H9 (cell line): ENCODE data around the gene SMYD1. TPM values are rescaled to one million over a fixed set of nuclear protein-coding genes. Genes with fewer than 3 reads are reported as not detected.

ENCODE experiments used
- DNase-seq: peaks from one replicate; pipeline ENCODE4 v3.0.0-alpha.2; 2017
- H2AFZ ChIP-seq: one replicate; pipeline ENCODE4 v1.6.1; 2013; ENCODE audit warnings: mild to moderate bottlenecking, low read length, control low read depth, moderate library complexity
- H2AK5ac ChIP-seq: 2 replicates; pipeline ENCODE4 v1.6.1; 2013; ENCODE audit warnings: low read length, control low read depth, mixed read lengths; ENCODE audit not compliant: insufficient read length
- H2BK120ac ChIP-seq: one replicate; pipeline ENCODE4 v1.6.1; 2013; ENCODE audit warnings: low read depth, mild to moderate bottlenecking, low read length, control low read depth, inconsistent platforms; ENCODE audit not compliant: poor library complexity, severe bottlenecking
- H2BK12ac ChIP-seq: 2 replicates; pipeline ENCODE4 v1.6.1; 2013; ENCODE audit warnings: low read length, control low read depth, mixed read lengths, low read depth; ENCODE audit not compliant: insufficient read length
- H2BK15ac ChIP-seq: 2 replicates; pipeline ENCODE4 v1.6.1; 2013; ENCODE audit warnings: low read depth, low read length, control low read depth
- H2BK20ac ChIP-seq: one replicate; pipeline ENCODE4 v1.6.1; 2013; ENCODE audit warnings: low read depth, mild to moderate bottlenecking, low read length, control low read depth, inconsistent platforms; ENCODE audit not compliant: poor library complexity, severe bottlenecking
- H2BK5ac ChIP-seq: 2 replicates; pipeline ENCODE4 v1.6.1; 2013; ENCODE audit warnings: low read length, control low read depth, mixed read lengths; ENCODE audit not compliant: insufficient read length
- H3K14ac ChIP-seq: 2 replicates; pipeline ENCODE4 v1.6.1; 2013; ENCODE audit warnings: low read length, control low read depth; ENCODE audit not compliant: insufficient read depth
- H3K18ac ChIP-seq: 2 replicates; pipeline ENCODE4 v1.6.1; 2013; ENCODE audit warnings: low read depth, mild to moderate bottlenecking, mixed read lengths, low read length, control low read depth; ENCODE audit not compliant: insufficient read length
- H3K23ac ChIP-seq: 2 replicates; pipeline ENCODE4 v1.6.1; 2013; ENCODE audit warnings: low read length, control low read depth, mixed read lengths, low read depth; ENCODE audit not compliant: insufficient read length
- H3K23me2 ChIP-seq: 2 replicates; pipeline ENCODE4 v1.6.1; 2013; ENCODE audit warnings: low read depth, mild to moderate bottlenecking, mixed read lengths, low read length, control low read depth; ENCODE audit not compliant: insufficient read length, poor library complexity, severe bottlenecking
- H3K27ac ChIP-seq: 2 replicates; pipeline ENCODE4 v1.5.1; 2013; ENCODE audit warnings: low read length, control low read depth, mixed read lengths, low read depth; ENCODE audit not compliant: insufficient read length
- H3K27me3 ChIP-seq: 2 replicates; pipeline ENCODE4 v1.6.1; 2013; ENCODE audit warnings: low read length, control low read depth, inconsistent platforms; ENCODE audit not compliant: insufficient read depth
- H3K4ac ChIP-seq: 2 replicates; pipeline ENCODE4 v1.6.1; 2013; ENCODE audit warnings: low read depth, mild to moderate bottlenecking, control low read depth, inconsistent platforms, low read length, moderate library complexity
- H3K4me1 ChIP-seq: 2 replicates; pipeline ENCODE4 v1.6.1; 2013; ENCODE audit warnings: low read length, control low read depth, inconsistent platforms; ENCODE audit not compliant: insufficient read depth
- H3K4me2 ChIP-seq: 2 replicates; pipeline ENCODE4 v1.6.1; 2013; ENCODE audit warnings: low read length, control low read depth, mixed read lengths; ENCODE audit not compliant: insufficient read length, insufficient read depth
- H3K56ac ChIP-seq: 2 replicates; pipeline ENCODE4 v1.6.1; 2013; ENCODE audit warnings: low read depth, mild to moderate bottlenecking, mixed read lengths, low read length, control low read depth; ENCODE audit not compliant: insufficient read length
- H3K79me1 ChIP-seq: 2 replicates; pipeline ENCODE4 v1.6.1; 2013; ENCODE audit warnings: low read depth, mild to moderate bottlenecking, moderate library complexity, low read length, control low read depth, inconsistent platforms; ENCODE audit not compliant: insufficient read depth, poor library complexity, severe bottlenecking
- H3K79me2 ChIP-seq: 2 replicates; pipeline ENCODE4 v1.6.1; 2013; ENCODE audit warnings: low read length, control low read depth, inconsistent platforms; ENCODE audit not compliant: insufficient read depth
- H3K9ac ChIP-seq: 2 replicates; pipeline ENCODE4 v1.6.1; 2013; ENCODE audit warnings: low read length, control low read depth, mixed read lengths; ENCODE audit not compliant: insufficient read length; ENCODE audit errors: extremely low read depth
- H3K9me3 ChIP-seq: one replicate; pipeline ENCODE4 v1.6.1; 2013; ENCODE audit warnings: low read depth, low read length, inconsistent platforms; ENCODE audit not compliant: control insufficient read depth
- H3T11ph ChIP-seq: one replicate; pipeline ENCODE4 v1.6.1; 2013; ENCODE audit warnings: mild to moderate bottlenecking, low read length, control low read depth, inconsistent platforms
- H4K20me1 ChIP-seq: one replicate; pipeline ENCODE4 v1.6.1; 2013; ENCODE audit not compliant: control insufficient read depth, insufficient read length, insufficient read depth
- H4K5ac ChIP-seq: 2 replicates; pipeline ENCODE4 v1.6.1; 2013; ENCODE audit warnings: low read depth, mild to moderate bottlenecking, mixed read lengths, low read length, control low read depth; ENCODE audit not compliant: insufficient read length
- H4K8ac ChIP-seq: replicated peaks from 2 replicates; pipeline ENCODE4 v1.6.1; 2013; ENCODE audit warnings: low read length, control low read depth, mixed read lengths, low read depth; ENCODE audit not compliant: insufficient read length
- H4K91ac ChIP-seq: 2 replicates; pipeline ENCODE4 v1.6.1; 2013; ENCODE audit warnings: low read depth, mild to moderate bottlenecking, moderate library complexity, mixed read lengths, low read length, control low read depth; ENCODE audit not compliant: insufficient read length
- H3K27ac Mint-ChIP-seq, 3 experiments: 2 replicates in 2 of 3; 3 replicates in 1 of 3; pipeline ENCODE4 v1.8.0; 2020 to 2021; ENCODE audit warnings: mixed read lengths in 3 of 3, mild to moderate bottlenecking in 1 of 3, moderate library complexity in 1 of 3
- H3K27me3 Mint-ChIP-seq: 2 replicates; pipeline ENCODE4 v1.8.0; 2021; ENCODE audit warnings: low read depth, mild to moderate bottlenecking, moderate library complexity, mixed read lengths
- H3K36me3 Mint-ChIP-seq, 3 experiments: 2 replicates in 2 of 3; 3 replicates in 1 of 3; pipeline ENCODE4 v1.8.0; 2020 to 2021; ENCODE audit warnings: low read depth in 3 of 3, mixed read lengths in 3 of 3; ENCODE audit not compliant: insufficient read depth in 1 of 3
- H3K4me1 Mint-ChIP-seq, 2 experiments: 2 replicates each; pipeline ENCODE4 v1.8.0; 2020; ENCODE audit warnings: mixed read lengths in 2 of 2
- H3K4me3 Mint-ChIP-seq, 2 experiments: 2 replicates in 1 of 2; 3 replicates in 1 of 2; pipeline ENCODE4 v1.8.0; 2020 to 2021; ENCODE audit warnings: mild to moderate bottlenecking in 2 of 2, mixed read lengths in 2 of 2, moderate library complexity in 1 of 2
- H3K9me3 Mint-ChIP-seq, 2 experiments: 2 replicates in 1 of 2; 3 replicates in 1 of 2; pipeline ENCODE4 v1.8.0; 2020; ENCODE audit warnings: mild to moderate bottlenecking in 2 of 2, mixed read lengths in 2 of 2, moderate library complexity in 1 of 2
- CTCF ChIP-seq: fragments of 200-600 bp; sonication (generic); conservative IDR thresholded peaks from 3 replicates; pipeline ENCODE4 v1.8.0; 2021; ENCODE audit warnings: antibody characterized with exemption, mild to moderate bottlenecking
- WGBS: extraction: QIAGEN DNeasy Blood & Tissue Kit; methylation state at CpG from one replicate; pipeline ENCODE4 v1.1.7; 2013; ENCODE audit warnings: missing lambda C conversion rate, low lambda C conversion rate, mixed read lengths; ENCODE audit not compliant: insufficient read length; ENCODE audit errors: extremely low coverage; 5-methylcytosine and 5-hydroxymethylcytosine counted together
- total RNA-seq: library from RNA; stranded (reverse); gene quantifications from 2 replicates; pipeline ENCODE4 v1.2.1, GENCODE V29; 2021

The SMYD1 gene
- total RNA-seq, 1 experiment from 2014 or later = not detected

GRCh38 chr2:88133875-88134274, 66.2 kb downstream of the SMYD1 start:
- no peak overlapping the region for H4K91ac ChIP-seq
- H3K18ac ChIP-seq = no peak overlapping the region
- no peaks in the 10 kb centered on the region for H3K79me2 ChIP-seq
- H3K9me3 ChIP-seq = no peaks in the 10 kb centered on the region
- no peaks in the 10 kb centered on the region for H3K4me1 ChIP-seq
- H2BK12ac ChIP-seq = no peak overlapping the region
- no peak overlapping the region for H3K9ac ChIP-seq
- Mint-ChIP-seq H3K9me3 (no peaks in the 10 kb centered on the region), H3K4me3 (no peak overlapping the region), H3K27me3 (peaks cover 17% of the 10 kb centered on the region), H3K36me3 (no peaks in the 10 kb centered on the region), H3K27ac (no peak overlapping the region), H3K4me1 (peaks cover 0 to 4% of the 10 kb centered on the region in 2 experiments; a peak in 2 of 4 replicates)
- no CpG with 5 or more reads among the region's 3 CpGs for WGBS
- H2AFZ ChIP-seq = no peak overlapping the region
- H4K8ac ChIP-seq = no peak overlapping the region
- H3K27me3 ChIP-seq = no peaks in the 10 kb centered on the region
- no peak overlapping the region for H3T11ph ChIP-seq
- no peaks in the 10 kb centered on the region for H4K20me1 ChIP-seq
- no peak overlapping the region for H3K56ac ChIP-seq
- DNase-seq = no peak
- no peak for TF ChIP-seq CTCF
- no peak overlapping the region for H3K23ac ChIP-seq
- H4K5ac ChIP-seq = no peak overlapping the region
- H2BK15ac ChIP-seq = no peak overlapping the region
- H2BK20ac ChIP-seq = no peak overlapping the region
- no peak overlapping the region for H3K4ac ChIP-seq
- H2BK120ac ChIP-seq = no peak overlapping the region
- no peak overlapping the region for H3K14ac ChIP-seq
- H3K23me2 ChIP-seq = no peaks in the 10 kb centered on the region
- H3K27ac ChIP-seq = no peak overlapping the region
- H3K4me2 ChIP-seq = no peak overlapping the region
- H2AK5ac ChIP-seq = no peak overlapping the region
- no peaks in the 10 kb centered on the region for H3K79me1 ChIP-seq
- no peak overlapping the region for H2BK5ac ChIP-seq
